Heart right ventricle (tissue), 16 donors: Measurements from ENCODE around the gene C3orf80. TPM values are rescaled to one million over a fixed set of nuclear protein-coding genes. Genes with fewer than 3 reads are reported as not detected.
A peak's percentile ranks its signal among the peaks of the same experiment; 100 is the strongest.

Experiments
- ATAC-seq, 8 donors: fragments of 200-7000 bp; cut with Tn5 transposase; one replicate each; pipeline ENCODE4 v1.9.1; 2020; ENCODE audit warnings: mild to moderate bottlenecking in 8 of 8, moderate library complexity in 8 of 8, moderate number of reproducible peaks in 1 of 8
- DNase-seq, 2 donors: peaks; one replicate each; pipeline ENCODE4 v3.0.0-alpha.2; 2020
- H3K27ac ChIP-seq, 10 donors: fragments of 200-600 bp; sonication (generic) in 2 of 10; one replicate each; pipeline versions ENCODE4 v1.5.0 to v1.8.0; 2020 to 2022; ENCODE audit warnings: mild to moderate bottlenecking in 3 of 10
- H3K27me3 ChIP-seq, 7 donors: fragments of 200-600 bp; one replicate each; pipeline ENCODE4 v1.8.0; 2021 to 2022; ENCODE audit warnings: mild to moderate bottlenecking in 2 of 7
- H3K36me3 ChIP-seq, 9 donors: fragments of 200-600 bp; sonication (generic) in 1 of 9; one replicate each; pipeline versions ENCODE4 v1.5.0 to v1.8.0; 2020 to 2022; ENCODE audit warnings: mild to moderate bottlenecking in 2 of 9
- H3K4me1 ChIP-seq, 9 donors: fragments of 200-600 bp; sonication (generic) in 1 of 9; one replicate each; pipeline versions ENCODE4 v1.5.0 to v1.8.0; 2020 to 2022; ENCODE audit warnings: mild to moderate bottlenecking in 4 of 9
- H3K4me3 ChIP-seq, 10 donors: fragments of 200-600 bp; sonication (generic) in 2 of 10; one replicate each; pipeline versions ENCODE4 v1.5.0 to v1.8.0; 2020 to 2022; ENCODE audit warnings: mild to moderate bottlenecking in 7 of 10, moderate library complexity in 2 of 10
- H3K9me3 ChIP-seq, 11 donors: fragments of 200-600 bp in 10 of 11; sonication (generic) in 2 of 11; one replicate each; pipeline versions ENCODE4 v1.5.0 to v1.8.0; 2013 to 2022; ENCODE audit warnings: mild to moderate bottlenecking in 2 of 11, control low read depth in 1 of 11, moderate library complexity in 1 of 11
- WGBS, 2 donors: extraction: QIAGEN DNeasy Blood & Tissue Kit; methylation state at CpG; one replicate each; pipeline ENCODE4 v1.1.7; 2013; ENCODE audit warnings: inconsistent platforms in 1 of 2; 5-methylcytosine and 5-hydroxymethylcytosine counted together
- intact Hi-C, 10 donors: fragments of 100-400 bp; cut with DNase I; formaldehyde crosslinking; loops; one replicate each; pipeline versions ENCODE4 v1.11.1 to v1.14.2; 2022
- polyA plus RNA-seq, 2 donors: library from polyadenylated mRNA; stranded (reverse); fragments of 200-250 nt; gene quantifications; one replicate each; pipeline ENCODE4 v1.2.3, GENCODE V29; 2013
- total RNA-seq, 10 donors: library from RNA; stranded (reverse); fragmentation: NEBNext Ultra II Directional in 3 of 10; extraction: Animal tissue kit (Norgen Biotek cat#: 25700) in 3 of 10; gene quantifications; one replicate each; pipeline versions ENCODE4 v1.2.1 to v1.2.4, GENCODE V29; 2021 to 2023
- TF ChIP-seq, protein P1 (sequence below), 9 donors: fragments of 200-600 bp; sonication (generic) in 2 of 9; IDR thresholded peaks; one replicate each; pipeline versions ENCODE4 v1.5.0 to v1.8.0; 2021 to 2022; ENCODE audit warnings: antibody characterized with exemption in 9 of 9, mild to moderate bottlenecking in 5 of 9, moderate library complexity in 1 of 9
- donor health status: Arrhythmogenic right ventricular cardiomyopathy.
- donor health status: ischemic (EF 13 %, LVEDD 7.1; RV severe dilation, severe dysfunction).
- donor health status: healthy with polysubstance abuse.
- donor health status: DM: no; HTN: yes; CAD: no.
- donor health status: DM: no; HTN: no; CAD: no.
- donor health status: ischemic (EF 25% LVEDD 6.9; RV normal size, moderate dysfunction).
- donor health status: ischemic (EF 25% LVEDD 5.7; RV mildly dilated, moderate dysfunction).
- donor health status: healthy.
- donor health status: DM: yes; HTN: yes; CAD: no.
- donor health status: Ischemic cardiomyopathy.
- donor health status: ischemic (EF 35%, LVEDD 5.7; RV mildly dilated, moderate dysfunction).
- donor health status: nonischemic (EF 11% LVEDD 7.7; RV severe dilation, severe dysfunction).
- donor health status: DM: yes; HTN: yes; CAD: no.
- donor health status: PGD.
- donor health status: ischemic (EF 29% LVEDD 5.4; RV normal size, mild dysfunction).
- donor health status: nonischemic (EF 23%, LVEDD 6.1; RV moderate dilation, normal function).

C3orf80 gene
- total and polyA plus RNA-seq, 12 donors: 0.09 to 0.70 (median 0.16) TPM; not detected in 3

DNA sequence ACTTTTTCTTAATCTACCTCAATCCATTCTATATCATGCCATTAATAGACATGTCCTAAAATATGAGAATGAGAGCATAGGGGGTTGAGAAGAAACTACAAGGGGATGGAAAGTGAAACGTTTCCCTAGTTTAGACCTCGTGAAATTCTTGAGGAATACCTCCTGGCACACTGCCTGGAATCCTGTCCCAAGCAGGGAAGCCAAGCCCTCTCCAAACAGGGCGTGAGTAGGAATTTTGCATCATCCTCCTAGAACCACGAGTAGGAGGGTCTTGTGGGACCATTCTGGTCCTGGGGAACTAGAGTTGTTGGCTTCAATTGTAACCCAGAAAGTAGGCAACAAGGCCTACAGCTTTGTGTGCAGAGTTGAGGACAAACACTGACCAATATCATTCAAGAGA, 19.6 kb upstream of the C3orf80 start:
- Histone ChIP-seq H3K9me3 (peaks cover 0 to 16% (median 0%) of the 10 kb centered on the region in 11 donors), H3K4me1 (peaks cover 0 to 7% (median 0%) of the 10 kb centered on the region in 9 donors), H3K27ac (no peak overlapping the region), H3K27me3 (peaks cover 0 to 17% (median 0%) of the 10 kb centered on the region in 7 donors), H3K36me3 (no peaks in the 10 kb centered on the region), H3K4me3 (no peak overlapping the region)
- ATAC-seq: no peak
- DNase-seq: no peak
- intact Hi-C loops: no loop called here
- TF ChIP-seq, protein P1, sequence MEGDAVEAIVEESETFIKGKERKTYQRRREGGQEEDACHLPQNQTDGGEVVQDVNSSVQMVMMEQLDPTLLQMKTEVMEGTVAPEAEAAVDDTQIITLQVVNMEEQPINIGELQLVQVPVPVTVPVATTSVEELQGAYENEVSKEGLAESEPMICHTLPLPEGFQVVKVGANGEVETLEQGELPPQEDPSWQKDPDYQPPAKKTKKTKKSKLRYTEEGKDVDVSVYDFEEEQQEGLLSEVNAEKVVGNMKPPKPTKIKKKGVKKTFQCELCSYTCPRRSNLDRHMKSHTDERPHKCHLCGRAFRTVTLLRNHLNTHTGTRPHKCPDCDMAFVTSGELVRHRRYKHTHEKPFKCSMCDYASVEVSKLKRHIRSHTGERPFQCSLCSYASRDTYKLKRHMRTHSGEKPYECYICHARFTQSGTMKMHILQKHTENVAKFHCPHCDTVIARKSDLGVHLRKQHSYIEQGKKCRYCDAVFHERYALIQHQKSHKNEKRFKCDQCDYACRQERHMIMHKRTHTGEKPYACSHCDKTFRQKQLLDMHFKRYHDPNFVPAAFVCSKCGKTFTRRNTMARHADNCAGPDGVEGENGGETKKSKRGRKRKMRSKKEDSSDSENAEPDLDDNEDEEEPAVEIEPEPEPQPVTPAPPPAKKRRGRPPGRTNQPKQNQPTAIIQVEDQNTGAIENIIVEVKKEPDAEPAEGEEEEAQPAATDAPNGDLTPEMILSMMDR (IDR thresholded peaks at IDR 0.05): no peak
- WGBS, 2 donors: 39 to 48% methylated on average over 4 of the region's 4 CpGs

DNA sequence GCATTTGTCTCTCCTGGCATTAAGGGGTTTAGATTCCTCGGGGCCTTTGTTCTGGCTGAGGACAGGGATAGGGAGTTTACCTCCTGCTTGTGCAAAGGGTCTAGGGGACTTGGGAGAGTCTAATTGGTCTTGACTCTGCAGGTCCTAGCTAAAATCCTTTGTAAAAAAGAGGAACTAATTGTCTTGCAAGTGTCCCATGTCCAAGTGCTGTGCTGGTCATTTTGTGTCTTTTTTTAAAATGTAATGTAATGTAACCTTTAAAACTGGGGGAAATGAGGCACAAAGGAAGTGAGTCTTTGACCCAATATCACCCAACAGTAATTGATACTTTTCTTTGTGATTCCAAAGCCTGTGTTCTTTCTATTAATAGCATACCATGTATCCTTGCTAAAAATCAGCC, 14.9 kb upstream of the C3orf80 start:
- Histone ChIP-seq H3K9me3 (no peaks in the 10 kb centered on the region), H3K27me3 (peaks cover 0 to 19% (median 4%) of the 10 kb centered on the region in 7 donors), H3K4me3 (no peak overlapping the region), H3K4me1 (peaks cover 0 to 7% (median 0%) of the 10 kb centered on the region in 9 donors), H3K36me3 (no peaks in the 10 kb centered on the region), H3K27ac (no peak overlapping the region)
- intact Hi-C loops: no loop called here
- TF ChIP-seq, protein P1 (IDR thresholded peaks at IDR 0.05): no peak
- no peak for ATAC-seq
- no peak for DNase-seq
- WGBS, 2 donors: 90 to 94% methylated on average over 1 of the region's 1 CpG

DNA sequence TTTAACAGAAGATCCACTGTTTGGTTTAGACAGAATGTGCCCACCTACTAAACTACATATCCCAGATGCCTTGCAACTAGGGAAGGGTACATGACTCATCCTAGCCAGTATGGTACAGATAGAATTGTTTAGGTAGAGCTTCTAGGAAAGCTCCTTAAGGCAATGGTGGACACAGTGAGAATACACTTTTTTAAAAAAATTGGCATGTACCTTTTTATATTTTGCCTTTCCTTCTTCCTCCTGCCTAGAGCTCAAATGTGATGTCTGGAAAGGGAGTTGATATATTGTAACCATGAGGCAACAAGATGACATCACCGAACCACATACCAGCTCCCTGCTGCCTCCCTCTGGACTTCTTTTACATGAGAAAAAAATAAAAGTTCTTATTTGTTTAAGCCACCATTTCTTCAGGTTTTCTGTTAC, 14.4 kb upstream of the C3orf80 start:
- TF ChIP-seq, protein P1 (IDR thresholded peaks at IDR 0.05): peak in 2 of 9 donors; percentile 9 to 30
- H3K27me3 ChIP-seq: peaks cover 0 to 22% (median 4%) of the 10 kb centered on the region in 7 donors
- no peaks in the 10 kb centered on the region for H3K36me3 ChIP-seq
- DNase-seq (no peak), ATAC-seq (no peak)
- H3K4me3 ChIP-seq: no peak overlapping the region
- 88 to 90% methylated on average over 1 of the region's 1 CpG for WGBS, 2 donors
- no peak overlapping the region for H3K27ac ChIP-seq
- H3K4me1 ChIP-seq: peaks cover 0 to 7% (median 0%) of the 10 kb centered on the region in 9 donors
- intact Hi-C loops: no loop called here
- H3K9me3 ChIP-seq: no peaks in the 10 kb centered on the region

DNA sequence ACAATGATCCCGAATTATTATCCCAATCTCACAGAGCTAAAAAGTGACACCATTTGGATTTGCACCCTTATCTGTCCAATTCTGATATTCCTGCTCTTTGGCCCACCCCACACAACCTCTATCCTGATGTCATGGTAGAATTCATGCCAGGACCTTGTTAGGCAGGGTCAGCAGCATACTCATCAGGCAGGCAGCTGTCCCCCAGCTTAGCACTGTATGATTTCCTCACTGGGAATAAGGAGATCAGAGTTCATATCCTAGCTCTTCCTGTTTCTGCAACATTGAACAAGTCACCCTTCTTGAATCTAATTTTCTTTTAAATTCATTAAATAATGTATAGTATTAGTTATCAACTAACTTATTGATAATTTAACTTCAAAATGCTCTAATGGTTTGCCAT, 12.0 kb upstream of the C3orf80 start:
- Histone ChIP-seq H3K9me3 (no peaks in the 10 kb centered on the region), H3K4me1 (peaks cover 0 to 7% (median 0%) of the 10 kb centered on the region in 9 donors), H3K4me3 (no peak overlapping the region), H3K27me3 (peaks cover 0 to 42% (median 25%) of the 10 kb centered on the region in 7 donors), H3K27ac (no peak overlapping the region), H3K36me3 (no peaks in the 10 kb centered on the region)
- ATAC-seq: no peak
- TF ChIP-seq, protein P1 (IDR thresholded peaks at IDR 0.05): no peak
- WGBS, 2 donors: 81 to 82% methylated on average over 1 of the region's 1 CpG
- DNase-seq: no peak
- intact Hi-C loops: no loop called here
